Keratinocyte (primary cell): ENCODE data around the gene GBP3. TPM values are rescaled to one million over a fixed set of nuclear protein-coding genes. Genes with fewer than 3 reads are reported as not detected.
"Not testable (repeated sequence)": the region's sequence is repeated elsewhere in the genome, so short reads cannot be mapped to it uniquely, and the experiment has no call there.

ENCODE experiments used
- DNase-seq: peaks from one replicate; pipeline ENCODE4 v3.0.0-alpha.2; 2011; ENCODE audit warnings: low read depth, missing footprints, low spot score
- FAIRE-seq: peaks from 2 replicates; lab custom pipeline; 2011; peaks lifted over from hg19 to GRCh38; lab: Jason Lieb, UNC
- H2AFZ ChIP-seq: 2 replicates; pipeline ENCODE4 v1.6.0; 2012; ENCODE audit warnings: low read length, control low read depth, inconsistent platforms; ENCODE audit not compliant: control insufficient read depth
- H3K27ac ChIP-seq: 2 replicates; pipeline ENCODE4 v1.5.1; 2011; ENCODE audit warnings: low read length; ENCODE audit not compliant: control insufficient read depth, insufficient read depth
- H3K27me3 ChIP-seq: 3 replicates; pipeline ENCODE4 v1.6.0; 2011; ENCODE audit warnings: low read length; ENCODE audit not compliant: control insufficient read depth, insufficient read depth; ENCODE audit errors: extremely low read depth
- H3K36me3 ChIP-seq, 2 experiments: 2 replicates in 1 of 2; 3 replicates in 1 of 2; pipeline ENCODE4 v1.5.1; 2011; ENCODE audit warnings: low read length in 2 of 2, mild to moderate bottlenecking in 1 of 2; ENCODE audit not compliant: control insufficient read depth in 2 of 2, insufficient read depth in 2 of 2; ENCODE audit errors: extremely low read depth in 1 of 2
- H3K4me1 ChIP-seq: 3 replicates; pipeline ENCODE4 v1.5.1; 2011; ENCODE audit warnings: low read length; ENCODE audit not compliant: control insufficient read depth, insufficient read depth; ENCODE audit errors: extremely low read depth
- H3K4me2 ChIP-seq: 3 replicates; pipeline ENCODE4 v1.6.0; 2011; ENCODE audit warnings: low read depth, low read length; ENCODE audit not compliant: control insufficient read depth, insufficient read depth; ENCODE audit errors: extremely low read depth
- H3K4me3 ChIP-seq, 3 experiments: fragments of 200-600 bp in 1 of 3; sonication (generic) in 1 of 3; 2 replicates in 2 of 3; 3 replicates in 1 of 3; pipeline ENCODE4 v1.5.1; 2011 to 2016; ENCODE audit warnings: low read length in 3 of 3, mild to moderate bottlenecking in 3 of 3, control low read depth in 2 of 3, inconsistent platforms in 1 of 3, low read depth in 1 of 3, mixed read lengths in 1 of 3, mixed run types in 1 of 3, moderate library complexity in 1 of 3; ENCODE audit not compliant: control insufficient read depth in 2 of 3, insufficient read depth in 2 of 3; ENCODE audit errors: extremely low read depth in 1 of 3
- H3K79me2 ChIP-seq: 2 replicates; pipeline ENCODE4 v1.6.0; 2012; ENCODE audit warnings: low read length; ENCODE audit not compliant: control insufficient read depth, insufficient read depth
- H3K9ac ChIP-seq: 3 replicates; pipeline ENCODE4 v1.6.0; 2011; ENCODE audit warnings: low read length; ENCODE audit not compliant: control insufficient read depth, insufficient read depth; ENCODE audit errors: extremely low read depth
- H3K9me1 ChIP-seq: 3 replicates; pipeline ENCODE4 v1.6.0; 2011; ENCODE audit warnings: low read length; ENCODE audit not compliant: control insufficient read depth, insufficient read depth; ENCODE audit errors: extremely low read depth
- H3K9me3 ChIP-seq: 2 replicates; pipeline ENCODE4 v1.5.1; 2012; ENCODE audit warnings: low read depth, low read length; ENCODE audit not compliant: control insufficient read depth
- H4K20me1 ChIP-seq: 3 replicates; pipeline ENCODE4 v1.6.0; 2011; ENCODE audit warnings: low read length; ENCODE audit not compliant: control insufficient read depth, insufficient read depth; ENCODE audit errors: extremely low read depth
- CTCF ChIP-seq, 3 experiments: IDR thresholded peaks in 1 of 3; conservative IDR thresholded peaks in 1 of 3; optimal IDR thresholded peaks in 1 of 3; 2 replicates in 2 of 3; 3 replicates in 1 of 3; pipeline versions ENCODE3 to v1.5.1; 2011; ENCODE audit warnings: low read length in 3 of 3, mild to moderate bottlenecking in 3 of 3, moderate library complexity in 2 of 3, control low read depth in 1 of 3, inconsistent platforms in 1 of 3; ENCODE audit not compliant: insufficient read depth in 2 of 3; ENCODE audit errors: extremely low read depth in 1 of 3
- EZH2 ChIP-seq: IDR thresholded peaks from one replicate; pipeline ENCODE4 v1.6.1; 2012; ENCODE audit warnings: inconsistent platforms, mild to moderate bottlenecking, low read length, moderate library complexity
- dilution Hi-C: fragments of 300-500 bp; cut with MboI; formaldehyde crosslinking; loops from one replicate; pipeline ENCODE4 v1.7.0; 2020; ENCODE audit warnings: low sequenced_read_pairs; ENCODE audit not compliant: extremely low pct_ligation_motif_present
- polyA plus RNA-seq, 5 experiments: library from polyadenylated mRNA; depleted of rRNA in 3 of 5; stranded (reverse) in 3 of 5; stranded (forward) in 1 of 5; unstranded in 1 of 5; fragments of >200 nt; gene quantifications; 1 replicate in 1 of 5; 2 replicates in 3 of 5; 3 replicates in 1 of 5; pipeline versions ENCODE4 v1.2.1 to v1.2.3, GENCODE V29; 2011 to 2012; ENCODE audit warnings: missing spikeins in 2 of 5, low read depth in 1 of 5, low replicate concordance in 1 of 5

GBP3 gene
- polyA plus RNA-seq, 1 donor (not counting 4 experiments of a cell fraction or from before 2014, with no cell fraction given): 42.6 TPM

GRCh38 chr1:89008511-89008910, 14.2 kb downstream of the GBP3 start:
- FAIRE-seq: no peak
- H3K79me2 ChIP-seq: no peaks in the 10 kb centered on the region
- H3K27me3 ChIP-seq: no peaks in the 10 kb centered on the region
- no peak overlapping the region for H3K27ac ChIP-seq
- dilution Hi-C loops: no loop called here
- peaks cover 20% of the 10 kb centered on the region in 2 experiments for H3K36me3 ChIP-seq
- H3K9me1 ChIP-seq: no peaks in the 10 kb centered on the region
- no peaks in the 10 kb centered on the region for H3K9me3 ChIP-seq
- H3K9ac ChIP-seq: no peak overlapping the region
- no peak overlapping the region for H3K4me2 ChIP-seq
- TF ChIP-seq EZH2: no peak
- TF ChIP-seq CTCF (optimal IDR thresholded peaks at IDR 0.05 in 1 of 3, IDR thresholded peaks at IDR 0.05 in 1 of 3, conservative IDR thresholded peaks at IDR 0.05 in 1 of 3; ENCODE audit: extremely low read depth in 1 of 3, insufficient read depth in 2 of 3, low read length in 3 of 3): no peak
- H2AFZ ChIP-seq: no peak overlapping the region
- no peaks in the 10 kb centered on the region for H3K4me1 ChIP-seq
- H4K20me1 ChIP-seq: no peaks in the 10 kb centered on the region
- no peak for DNase-seq
- H3K4me3 ChIP-seq: no peak overlapping the region

- TF ChIP-seq CTCF (optimal IDR thresholded peaks at IDR 0.05 in 1 of 3, IDR thresholded peaks at IDR 0.05 in 1 of 3, conservative IDR thresholded peaks at IDR 0.05 in 1 of 3; ENCODE audit: extremely low read depth in 1 of 3, insufficient read depth in 2 of 3, low read length in 3 of 3) (no peak), EZH2 (no peak)
- Histone ChIP-seq H3K9ac (no peak overlapping the region), H3K4me1 (peaks cover 8% of the 10 kb centered on the region), H3K36me3 (peaks cover 9 to 17% of the 10 kb centered on the region in 2 experiments), H3K79me2 (no peaks in the 10 kb centered on the region), H3K9me3 (no peaks in the 10 kb centered on the region), H3K4me3 (no peak overlapping the region), H4K20me1 (no peaks in the 10 kb centered on the region), H3K9me1 (no peaks in the 10 kb centered on the region), H2AFZ (no peak overlapping the region), H3K27ac (no peak overlapping the region), H3K4me2 (no peak overlapping the region), H3K27me3 (no peaks in the 10 kb centered on the region)
- DNase-seq: no peak
- dilution Hi-C loops: no loop called here
- no peak for FAIRE-seq
Observed at GRCh38 chr1:89005286-89006151, 17.1 kb downstream of the GBP3 start.

- dilution Hi-C loops, H3K36me3 ChIP-seq, H3K9me1 ChIP-seq, FAIRE-seq, H3K27me3 ChIP-seq, H3K9me3 ChIP-seq, H3K27ac ChIP-seq, H4K20me1 ChIP-seq, H3K4me3 ChIP-seq, H2AFZ ChIP-seq, H3K9ac ChIP-seq, DNase-seq, H3K79me2 ChIP-seq, H3K4me1 ChIP-seq, H3K4me2 ChIP-seq: not testable (repeated sequence)
Observed at GRCh38 chr1:89002176-89002575, 20.5 kb downstream of the GBP3 start.
